HG02970 (cell line): ENCODE measurements around the gene COQ10B.
"Not testable (repeated sequence)": the region's sequence is repeated elsewhere in the genome, so short reads cannot be mapped to it uniquely, and the experiment has no call there.

Experiments used
- ATAC-seq: cut with Tn5 transposase; IDR thresholded peaks from one replicate; pipeline ENCODE4 v1.9.1; 2021; ENCODE audit warnings: mild to moderate bottlenecking, moderate library complexity, moderate number of reproducible peaks; ENCODE audit not compliant: unreplicated experiment, low FRiP score

COQ10B gene

DNA sequence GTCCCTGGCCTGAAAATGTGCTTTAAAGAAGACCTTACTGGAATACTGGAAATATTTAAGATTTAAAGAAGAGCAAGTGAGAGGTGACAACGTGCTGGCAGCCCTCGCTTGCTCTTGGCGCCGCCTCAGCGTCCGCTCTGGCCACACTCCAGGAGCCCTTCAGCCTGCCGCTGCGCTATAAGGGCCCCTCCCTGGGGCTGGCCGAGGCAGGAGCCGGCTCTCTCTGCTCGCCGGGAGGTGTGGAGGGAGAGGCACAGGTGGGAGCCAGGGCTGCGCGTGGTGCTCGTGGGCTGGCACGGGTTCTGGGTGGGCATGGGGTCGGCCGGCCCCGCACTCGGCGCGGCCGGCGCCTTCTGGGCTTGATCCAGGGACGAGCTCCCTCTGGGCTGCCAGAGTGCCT lies 2.9 kb upstream of the COQ10B start:
- no peak for ATAC-seq

GRCh38 chr2:197450935-197451358 lies 2.4 kb upstream of the COQ10B start:
- ATAC-seq = not testable (repeated sequence)

- no peak for ATAC-seq
These were observed 614 bp upstream of the COQ10B start for GRCh38 chr2:197452754-197453122.

- ATAC-seq = peak; percentile 20
These were observed 604 bp downstream of the COQ10B start for GRCh38 chr2:197453914-197454398.

DNA sequence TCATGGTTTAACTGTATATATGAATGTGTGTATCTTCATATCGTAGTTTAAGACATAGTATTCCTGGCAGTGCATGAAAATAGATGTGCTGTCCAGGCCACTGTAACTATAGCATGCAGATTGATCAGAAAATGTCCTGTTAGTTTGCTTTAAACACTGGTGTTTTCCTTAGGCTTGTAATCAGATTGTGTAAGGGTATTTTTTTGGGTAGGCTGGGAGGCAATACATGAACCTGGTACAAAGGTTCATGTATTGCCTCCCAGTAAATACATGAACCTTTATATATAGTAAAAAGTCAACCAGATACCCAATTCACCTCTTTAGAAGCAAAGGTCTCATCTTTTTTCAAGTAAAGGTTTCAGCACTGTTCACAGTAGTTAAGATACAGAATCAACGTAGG lies 1.6 kb downstream of the COQ10B start:
- no peak for ATAC-seq

- ATAC-seq = no peak
These were observed 2.1 kb downstream of the COQ10B start for GRCh38 chr2:197455428-197455827.

DNA sequence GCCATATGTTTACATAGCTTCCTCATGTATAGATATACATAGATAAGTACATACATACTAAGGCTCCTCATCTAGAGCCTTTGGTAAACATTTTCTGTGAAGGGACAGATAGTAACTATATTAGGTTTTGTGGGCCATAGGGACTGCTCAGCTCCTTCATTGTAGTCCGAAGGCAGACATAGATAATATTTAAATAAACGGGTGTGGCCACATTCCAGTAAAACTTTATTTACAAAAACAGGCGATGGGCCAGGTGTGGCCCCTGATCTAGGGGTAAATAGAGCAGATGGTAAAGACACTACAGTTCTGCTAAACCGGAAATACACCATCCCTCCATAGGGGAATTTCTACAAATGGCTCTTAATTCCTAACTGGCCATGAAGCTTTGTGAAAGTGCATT lies 7.3 kb downstream of the COQ10B start:
- no peak for ATAC-seq

DNA sequence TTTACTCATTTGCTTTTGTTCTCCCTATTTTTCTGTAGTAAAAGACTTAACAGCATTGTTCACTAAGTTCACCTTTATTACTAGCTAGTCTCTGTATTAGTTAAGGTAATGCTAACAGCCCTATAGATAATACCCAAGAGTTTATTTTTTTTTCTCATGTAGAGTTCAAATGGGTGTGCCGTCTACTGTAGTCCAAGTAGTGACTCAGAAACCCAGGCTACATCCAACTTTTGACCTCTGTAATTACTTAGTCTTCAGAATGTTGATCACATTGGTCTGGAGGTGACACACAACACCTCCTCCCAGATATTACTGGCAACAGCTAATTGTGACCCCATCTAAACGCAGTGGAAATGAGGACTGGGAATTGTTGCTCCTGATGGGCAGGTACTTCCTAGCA lies 7.7 kb downstream of the COQ10B start:
- no peak for ATAC-seq

DNA sequence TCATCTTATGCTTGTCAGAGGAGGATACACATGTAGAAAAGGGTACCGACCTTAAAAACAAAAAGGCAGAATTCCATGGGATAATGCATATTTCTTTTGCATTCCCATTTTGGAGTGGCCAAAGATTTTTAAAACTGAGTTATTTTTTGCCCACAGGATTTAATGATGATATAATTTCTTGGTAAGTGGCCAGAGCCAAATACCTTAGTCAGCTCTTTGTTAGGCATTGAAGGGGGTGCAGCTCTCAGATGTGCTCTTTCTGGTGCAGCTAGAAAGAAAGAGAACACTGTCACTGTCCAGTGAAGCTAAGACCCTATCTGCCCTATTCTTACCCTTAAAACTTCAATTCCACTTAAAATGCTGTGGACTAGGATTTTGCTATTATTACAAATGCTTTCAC lies 10.8 kb downstream of the COQ10B start:
- ATAC-seq = no peak

DNA sequence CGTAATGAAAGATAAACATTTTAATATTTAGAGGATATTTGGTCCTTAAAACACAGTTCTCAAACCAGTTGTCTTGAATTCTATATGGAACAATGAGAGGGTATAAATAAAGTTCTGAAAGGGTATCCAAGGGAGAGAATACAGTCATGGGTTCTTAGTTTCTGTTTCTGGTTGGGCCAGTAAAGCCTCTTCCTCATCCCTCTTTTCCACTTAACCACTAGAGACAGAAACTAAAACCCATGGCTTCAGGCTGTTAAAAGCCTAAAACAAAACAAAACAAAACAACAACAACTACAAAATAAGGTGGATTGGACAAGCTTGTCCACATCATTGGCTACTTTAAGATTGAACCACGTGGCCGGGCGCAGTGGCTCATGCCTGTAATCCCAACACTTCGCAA lies 18.8 kb downstream of the COQ10B start:
- ATAC-seq = no peak

- ATAC-seq = no peak
These were observed 24.4 kb downstream of the COQ10B start for GRCh38 chr2:197477797-197478196.

DNA sequence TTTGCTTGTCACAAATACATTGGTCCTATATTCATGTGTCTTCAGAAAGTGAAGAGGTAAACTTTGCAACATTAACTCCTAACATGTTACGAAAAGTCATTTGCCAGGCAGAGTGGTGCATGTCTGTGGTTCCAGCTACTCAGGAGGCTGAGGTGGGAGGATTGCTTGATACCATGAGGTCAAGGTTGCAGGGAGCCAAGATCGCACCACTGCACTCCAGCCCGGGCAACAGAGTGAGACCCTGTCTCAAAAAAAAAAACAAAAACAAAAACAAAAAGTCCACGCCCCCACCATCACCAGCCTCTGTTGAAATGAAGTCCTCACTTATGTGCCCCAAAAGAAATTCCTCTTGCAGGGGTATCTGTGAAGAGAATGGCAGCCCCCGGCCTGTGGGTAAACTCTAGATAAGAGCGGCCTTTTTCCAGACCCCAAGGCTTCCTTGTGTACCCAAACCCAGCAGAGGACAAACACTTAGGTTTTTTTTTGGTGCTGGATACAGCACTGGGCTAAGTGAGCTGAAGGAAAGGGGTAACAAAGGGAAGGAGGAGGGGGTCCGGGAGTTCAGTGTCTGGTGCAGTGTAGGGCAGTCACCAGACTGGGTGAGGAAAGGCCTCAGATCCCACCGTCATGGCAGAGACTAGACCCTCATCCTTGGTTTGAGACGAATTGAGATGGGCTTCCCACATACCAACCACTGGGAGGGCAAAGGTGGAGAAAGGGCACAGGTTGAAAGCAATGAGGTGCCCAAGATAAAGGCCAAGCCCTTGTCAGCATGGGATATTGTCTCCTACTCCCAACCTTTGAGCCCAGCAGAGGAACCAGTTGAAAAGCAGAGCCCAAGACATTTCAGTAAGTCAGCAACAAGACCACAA lies 27.0 kb downstream of the COQ10B start:
- no peak for ATAC-seq

- not testable (repeated sequence) for ATAC-seq
These were observed 30.9 kb downstream of the COQ10B start for GRCh38 chr2:197484248-197484647.

DNA sequence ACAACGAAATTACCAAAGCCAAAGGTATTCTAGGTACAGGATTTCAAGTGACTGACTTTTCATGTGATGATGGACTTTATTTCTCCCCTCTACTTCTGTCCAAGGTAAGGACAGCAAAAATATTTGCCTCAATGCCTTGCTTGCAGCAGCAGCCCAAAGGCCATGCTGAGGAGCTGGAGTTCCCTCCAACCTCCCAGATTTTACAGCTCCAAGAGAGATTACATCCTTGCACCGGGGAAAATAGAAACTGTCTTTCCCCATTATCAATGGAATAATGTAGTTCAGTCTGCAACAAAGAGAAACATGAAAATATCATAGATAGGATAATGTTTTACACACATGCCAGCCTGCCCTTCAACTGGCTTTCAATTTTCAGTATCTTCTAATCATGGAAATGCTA lies 32.8 kb downstream of the COQ10B start:
- ATAC-seq = no peak

GRCh38 chr2:197487385-197487784 lies 34.0 kb downstream of the COQ10B start:
- ATAC-seq = no peak

GRCh38 chr2:197495433-197496134 lies 42.2 kb downstream of the COQ10B start:
- ATAC-seq = no peak

DNA sequence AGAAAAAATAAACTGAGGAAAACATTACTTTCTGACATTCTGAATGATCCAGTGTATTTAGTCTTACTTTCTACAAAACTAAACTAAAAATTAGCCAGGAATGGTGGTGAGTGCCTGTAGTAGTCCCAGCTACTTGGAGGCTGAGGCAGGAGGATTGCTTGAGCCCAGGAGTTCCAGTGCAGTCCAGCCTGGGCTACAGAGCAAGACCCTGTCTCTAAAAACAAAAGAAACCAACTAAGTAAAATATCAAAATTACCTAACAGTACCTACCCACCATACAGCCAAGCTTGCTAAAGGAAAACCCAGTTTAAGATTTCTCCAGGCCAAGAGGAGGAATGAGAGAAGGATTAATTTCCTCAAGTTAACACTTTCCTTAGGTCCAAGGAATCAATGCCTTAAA lies 43.3 kb downstream of the COQ10B start:
- ATAC-seq = no peak

GRCh38 chr2:197497326-197497725 lies 44.0 kb downstream of the COQ10B start:
- no peak for ATAC-seq

- ATAC-seq = no peak
These were observed 45.0 kb downstream of the COQ10B start for GRCh38 chr2:197498235-197498936.

GRCh38 chr2:197498937-197499593 lies 45.7 kb downstream of the COQ10B start:
- peak; percentile 9 for ATAC-seq
